HL-60 (cell line): Measurements from ENCODE around the gene SORCS1.

Experiments used
- CTCF ChIP-seq: IDR thresholded peaks from one replicate; pipeline ENCODE4 v1.5.1; 2011; ENCODE audit warnings: low read length, control low read depth, inconsistent platforms; ENCODE audit not compliant: insufficient read depth
- GABPA ChIP-seq: IDR thresholded peaks from 2 replicates; pipeline ENCODE4 v1.6.1; 2012; ENCODE audit warnings: low read depth
- POLR2AphosphoS5 ChIP-seq: IDR thresholded peaks from 2 replicates; pipeline ENCODE4 v1.6.1; 2012; ENCODE audit warnings: low read depth
- REST ChIP-seq: IDR thresholded peaks from 2 replicates; pipeline ENCODE4 v1.6.1; 2012; ENCODE audit warnings: low read depth; ENCODE audit not compliant: insufficient replicate concordance

- TF ChIP-seq CTCF (no peak), POLR2AphosphoS5 (no peak), REST (no peak), GABPA (no peak)
Measured at GRCh38 chr10:107072786-107073185, 91.7 kb downstream of the SORCS1 start.
